Kidney epithelial cell (primary cell): ENCODE measurements around the gene FCHSD2. TPM values are rescaled to one million over a fixed set of nuclear protein-coding genes. Genes with fewer than 3 reads are reported as not detected.

Experiments used
- DNase-seq: peaks from one replicate; pipeline ENCODE4 v3.0.0-alpha.2; 2010; ENCODE audit warnings: low read depth
- H3K27me3 ChIP-seq: 2 replicates; pipeline ENCODE4 v1.6.0; 2011; ENCODE audit warnings: low read length; ENCODE audit not compliant: control insufficient read depth, insufficient read depth
- H3K36me3 ChIP-seq: 2 replicates; pipeline ENCODE4 v1.5.1; 2011; ENCODE audit warnings: low read length; ENCODE audit not compliant: control insufficient read depth, insufficient read depth
- H3K4me3 ChIP-seq: 2 replicates; pipeline ENCODE4 v1.5.1; 2011; ENCODE audit warnings: low read depth, mild to moderate bottlenecking, control low read depth, low read length
- total RNA-seq: library from RNA; depleted of rRNA; stranded (reverse); fragments of >200 nt; gene quantifications from 2 replicates; pipeline ENCODE4 v1.2.3, GENCODE V29; 2015
- TF ChIP-seq, protein P1 (sequence below): IDR thresholded peaks from 2 replicates; pipeline ENCODE4 v1.5.1; 2011; ENCODE audit warnings: mild to moderate bottlenecking, moderate library complexity, low read length, control low read depth, inconsistent platforms; ENCODE audit not compliant: insufficient read depth, poor library complexity, severe bottlenecking

The FCHSD2 gene
- total RNA-seq, 1 donor from 2014 or later = 13.2 TPM

DNA sequence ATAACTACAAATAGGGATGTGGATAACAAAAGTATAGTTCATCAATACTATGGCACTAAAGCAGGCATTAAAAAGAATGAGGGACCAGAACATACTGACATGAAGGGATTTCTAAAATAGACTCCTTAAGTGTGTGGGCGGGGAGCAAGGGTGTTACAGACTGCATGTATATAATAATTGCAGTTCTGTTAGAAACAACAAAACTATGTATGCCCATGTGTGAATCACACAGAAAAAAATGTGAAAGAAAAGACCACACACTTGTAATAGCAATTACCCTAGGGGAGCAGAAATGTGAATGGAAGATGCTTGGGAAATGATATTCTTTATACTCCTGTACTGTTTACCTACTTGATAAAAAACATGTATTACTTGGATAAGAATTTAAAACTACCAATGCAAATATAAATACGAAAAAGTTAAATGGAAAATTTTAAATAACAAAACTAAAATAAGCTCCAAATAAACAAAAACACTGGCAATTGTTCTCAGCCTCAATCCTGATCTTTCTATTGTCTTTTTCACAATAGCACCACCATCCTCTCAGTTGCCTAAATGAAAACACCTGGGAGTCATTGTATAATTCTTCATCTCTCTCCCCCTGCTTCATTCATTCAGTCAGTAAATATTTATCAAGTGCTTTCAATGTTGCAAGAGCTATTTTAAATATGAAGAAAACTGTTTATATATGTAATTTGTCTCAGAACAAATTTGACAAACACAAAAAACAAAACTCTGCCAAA lies 129.8 kb downstream of the FCHSD2 start:
- Histone ChIP-seq H3K36me3 (no peaks in the 10 kb centered on the region), H3K4me3 (no peak overlapping the region), H3K27me3 (no peaks in the 10 kb centered on the region)
- TF ChIP-seq, protein P1, sequence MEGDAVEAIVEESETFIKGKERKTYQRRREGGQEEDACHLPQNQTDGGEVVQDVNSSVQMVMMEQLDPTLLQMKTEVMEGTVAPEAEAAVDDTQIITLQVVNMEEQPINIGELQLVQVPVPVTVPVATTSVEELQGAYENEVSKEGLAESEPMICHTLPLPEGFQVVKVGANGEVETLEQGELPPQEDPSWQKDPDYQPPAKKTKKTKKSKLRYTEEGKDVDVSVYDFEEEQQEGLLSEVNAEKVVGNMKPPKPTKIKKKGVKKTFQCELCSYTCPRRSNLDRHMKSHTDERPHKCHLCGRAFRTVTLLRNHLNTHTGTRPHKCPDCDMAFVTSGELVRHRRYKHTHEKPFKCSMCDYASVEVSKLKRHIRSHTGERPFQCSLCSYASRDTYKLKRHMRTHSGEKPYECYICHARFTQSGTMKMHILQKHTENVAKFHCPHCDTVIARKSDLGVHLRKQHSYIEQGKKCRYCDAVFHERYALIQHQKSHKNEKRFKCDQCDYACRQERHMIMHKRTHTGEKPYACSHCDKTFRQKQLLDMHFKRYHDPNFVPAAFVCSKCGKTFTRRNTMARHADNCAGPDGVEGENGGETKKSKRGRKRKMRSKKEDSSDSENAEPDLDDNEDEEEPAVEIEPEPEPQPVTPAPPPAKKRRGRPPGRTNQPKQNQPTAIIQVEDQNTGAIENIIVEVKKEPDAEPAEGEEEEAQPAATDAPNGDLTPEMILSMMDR = no peak
- no peak for DNase-seq

DNA sequence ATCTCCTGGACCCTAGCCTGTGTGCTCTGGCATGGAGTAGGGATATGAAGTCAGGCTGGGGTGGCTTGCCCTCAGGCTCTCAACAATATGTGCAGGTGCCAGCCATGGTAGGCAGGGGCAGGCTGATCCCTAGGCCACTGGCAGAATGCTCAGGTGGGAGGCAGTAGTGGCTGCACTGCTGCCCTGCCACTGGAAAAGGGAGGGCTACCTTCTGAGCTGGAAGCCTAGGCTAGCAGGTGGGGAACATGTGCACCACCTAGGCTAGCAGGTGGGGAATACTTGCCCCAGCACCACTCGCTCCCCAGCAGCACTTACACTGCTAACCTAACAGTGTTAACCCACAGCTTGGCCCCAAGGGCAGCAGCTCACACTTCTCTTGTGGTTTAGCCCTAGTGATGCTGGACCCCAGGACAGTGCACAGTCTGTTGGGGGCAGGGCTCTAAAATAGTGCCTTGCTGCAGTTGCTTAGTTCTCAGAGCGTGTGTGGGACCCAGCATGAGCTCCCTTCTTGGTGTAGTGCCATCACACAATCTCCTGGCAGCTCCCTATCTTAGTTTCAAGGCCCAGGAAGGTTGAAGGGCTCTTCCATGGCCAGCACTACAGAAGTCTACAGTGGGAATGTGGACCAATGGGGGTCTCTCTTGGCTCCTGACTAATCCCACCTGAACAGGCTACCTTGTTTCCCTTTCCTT lies 130.8 kb downstream of the FCHSD2 start:
- Histone ChIP-seq H3K4me3 (no peak overlapping the region), H3K36me3 (no peaks in the 10 kb centered on the region), H3K27me3 (no peaks in the 10 kb centered on the region)
- TF ChIP-seq, protein P1 = no peak
- DNase-seq = no peak

DNA sequence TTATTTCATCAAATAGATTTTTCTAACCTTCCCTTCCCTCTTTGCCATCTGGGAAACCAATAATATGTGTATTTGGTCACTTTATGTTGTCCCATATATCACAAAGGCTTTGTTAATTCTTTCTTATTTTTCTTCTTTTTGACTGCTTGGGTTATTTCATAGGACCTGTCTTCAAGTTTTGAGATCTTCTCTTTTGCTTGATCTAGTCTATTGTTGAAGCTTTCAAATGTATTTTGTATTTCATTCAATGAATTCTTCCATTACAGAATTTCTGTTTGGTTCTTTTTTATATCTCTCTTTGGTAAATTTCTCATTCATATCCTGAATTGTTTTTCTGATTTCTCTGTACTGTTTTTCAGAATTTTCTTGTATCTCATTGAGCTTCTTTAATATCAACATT lies 132.1 kb downstream of the FCHSD2 start:
- TF ChIP-seq, protein P1 = no peak

DNA sequence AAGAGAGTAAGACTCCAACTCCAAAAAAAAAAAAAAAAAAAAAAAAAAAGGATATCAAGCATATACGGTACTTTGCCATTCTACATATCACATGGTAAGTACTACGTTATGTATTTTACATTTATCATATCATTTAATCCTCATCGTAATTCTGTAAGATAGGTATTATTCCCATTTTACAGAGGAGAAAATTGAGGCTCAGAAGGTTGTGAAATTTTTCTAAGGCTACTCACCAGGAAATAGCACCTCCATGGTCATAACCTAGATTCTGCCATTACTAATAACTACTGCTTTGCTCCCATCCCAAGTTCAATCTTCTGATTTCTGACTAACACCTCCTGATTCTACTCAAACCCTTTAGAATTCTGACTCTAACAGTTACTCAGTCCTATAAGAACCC lies 138.0 kb downstream of the FCHSD2 start:
- H3K36me3 ChIP-seq = no peaks in the 10 kb centered on the region
- H3K27me3 ChIP-seq = no peaks in the 10 kb centered on the region
- TF ChIP-seq, protein P1 = no peak
- H3K4me3 ChIP-seq = no peak overlapping the region
- DNase-seq = no peak

More for the DNA sequence above, 132.1 kb downstream of the FCHSD2 start:
- H3K4me3 ChIP-seq = no peak overlapping the region
- no peaks in the 10 kb centered on the region for H3K36me3 ChIP-seq
- no peak for DNase-seq
- H3K27me3 ChIP-seq = no peaks in the 10 kb centered on the region

DNA sequence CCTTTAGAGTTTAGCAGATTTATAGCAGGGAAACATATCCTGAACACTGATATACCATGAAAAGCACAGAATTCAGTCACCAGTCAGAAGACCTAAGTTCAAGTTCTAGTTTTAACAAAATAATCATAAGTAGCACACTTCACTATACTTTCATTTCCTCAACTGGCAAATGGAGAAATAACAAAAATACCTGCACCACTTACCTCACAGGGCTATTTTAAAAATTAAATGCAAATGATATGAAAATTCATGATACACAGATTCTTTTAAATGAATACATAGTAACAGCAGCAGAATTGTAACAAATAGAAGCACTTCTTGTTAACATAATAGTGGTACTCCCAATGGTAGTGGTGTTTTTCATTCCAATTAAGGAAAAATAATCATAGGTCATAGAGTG lies 139.0 kb downstream of the FCHSD2 start:
- H3K27me3 ChIP-seq = no peaks in the 10 kb centered on the region
- no peak for DNase-seq
- no peaks in the 10 kb centered on the region for H3K36me3 ChIP-seq
- H3K4me3 ChIP-seq = no peak overlapping the region
- TF ChIP-seq, protein P1 = no peak
